GM19372 (cell line): Measurements from ENCODE around the gene CTSA.

Source experiments
- ATAC-seq: cut with Tn5 transposase; IDR thresholded peaks from one replicate; pipeline ENCODE4 v1.9.1; 2021; ENCODE audit warnings: mild to moderate bottlenecking, low read depth, moderate library complexity; ENCODE audit not compliant: unreplicated experiment

The CTSA gene

GRCh38 chr20:45934586-45935415, 43.7 kb downstream of the CTSA start, which contains the start of gene PCIF1:
Gene PCIF1 (plus strand): TSS chr20:45934683. CDS start chr20:45939000, 4,317 bp downstream.
- ATAC-seq, result peak; percentile 84

GRCh38 chr20:45935416-45936046, 44.4 kb downstream of the CTSA start:
- no peak for ATAC-seq

GRCh38 chr20:45937765-45938164, 46.6 kb downstream of the CTSA start:
- ATAC-seq, result no peak

- no peak for ATAC-seq
Observed at GRCh38 chr20:45938727-45939438, 47.7 kb downstream of the CTSA start.

GRCh38 chr20:45940053-45940452, 48.9 kb downstream of the CTSA start:
- no peak for ATAC-seq

- no peak for ATAC-seq
Observed at GRCh38 chr20:45940469-45940868, 49.3 kb downstream of the CTSA start.

GRCh38 chr20:45943613-45944012, 52.5 kb downstream of the CTSA start:
- ATAC-seq, result no peak

GRCh38 chr20:45944151-45944964, 53.2 kb downstream of the CTSA start:
- ATAC-seq, result no peak

- ATAC-seq, result no peak
Observed at GRCh38 chr20:45944965-45945677, 54.0 kb downstream of the CTSA start.

GRCh38 chr20:45945678-45946148, 54.6 kb downstream of the CTSA start:
- no peak for ATAC-seq

- ATAC-seq, result no peak
Observed at GRCh38 chr20:45946149-45946970, 55.2 kb downstream of the CTSA start.

GRCh38 chr20:45947110-45947866, 56.2 kb downstream of the CTSA start:
- ATAC-seq, result no peak

GRCh38 chr20:45948261-45948733, 57.2 kb downstream of the CTSA start:
- no peak for ATAC-seq
